HCT116 (cell line): ENCODE data around the gene TRMT61B. TPM values are rescaled to one million over a fixed set of nuclear protein-coding genes. Genes with fewer than 3 reads are reported as not detected.

ENCODE experiments used
- ATAC-seq: fragments of 200-7000 bp; cut with Tn5 transposase; 2 replicates; pipeline ENCODE4 v1.9.1; 2020; ENCODE audit warnings: mild to moderate bottlenecking, moderate library complexity
- BruUV-seq: library from RNA; stranded (reverse); fragments of 400-500 nt; replicated peaks from 2 replicates; lab custom pipeline; 2021; lab: Mats Ljungman, UMichigan
- CTCF ChIA-PET: fragments of 300-600 bp; sonication (Branson Sonifier 250); formaldehyde crosslinking; loops from one replicate; lab custom pipeline; 2021; ENCODE audit warnings: antibody characterized with exemption; lab: Charles Lee
- POLR2A ChIA-PET: fragments of 300-600, 350-600 bp; sonication (Branson Sonifier 250); formaldehyde crosslinking; loops from one replicate; lab custom pipeline; 2021; ENCODE audit warnings: antibody characterized with exemption; lab: Charles Lee
- RAD21 ChIA-PET, 2 experiments: fragments of 300-600 bp; sonication (Branson Sonifier 250); formaldehyde crosslinking; loops; one replicate each; lab custom pipeline; 2023; ENCODE audit warnings: low total read pairs in 2 of 2; ENCODE audit not compliant: uncharacterized antibody in 2 of 2, unreplicated experiment in 2 of 2, low non-redundant PET in 1 of 2; lab: Charles Lee
- DNase-seq: peaks from one replicate; pipeline ENCODE4 v3.0.0-alpha.2; 2010; ENCODE audit warnings: low read depth, low spot score
- H2AFZ ChIP-seq: fragments of 200-600 bp; shearing (Covaris generic), sonication (generic); 2 replicates; pipeline ENCODE4 v1.6.1; 2017; ENCODE audit warnings: low read depth, mixed run types, mixed read lengths, antibody characterized with exemption, low read length; ENCODE audit not compliant: poor library complexity, severe bottlenecking
- H3K27ac ChIP-seq: 2 replicates; pipeline ENCODE4 v1.5.1; 2012; ENCODE audit warnings: low read depth, low read length
- H3K27me3 ChIP-seq: fragments of 200-600 bp; sonication (generic); 2 replicates; pipeline ENCODE4 v1.6.1; 2016; ENCODE audit warnings: mixed run types, low read length, mixed read lengths; ENCODE audit not compliant: insufficient read depth
- H3K36me3 ChIP-seq, 2 experiments: fragments of 200-500 bp in 1 of 2; fragments of 200-600 bp in 1 of 2; sonication (Bioruptor generic) in 1 of 2; sonication (generic) in 1 of 2; 2 replicates each; pipeline versions ENCODE4 v1.5.1 to v1.6.1; 2014 to 2016; ENCODE audit warnings: low read length in 2 of 2, inconsistent platforms in 1 of 2, mixed read lengths in 1 of 2, mixed run types in 1 of 2; ENCODE audit not compliant: insufficient read depth in 2 of 2, control insufficient read depth in 1 of 2
- H3K4me1 ChIP-seq, 2 experiments: fragments of 200-600 bp in 1 of 2; sonication (generic) in 1 of 2; 2 replicates each; pipeline versions ENCODE4 v1.5.1 to v1.6.1; 2012 to 2017; ENCODE audit warnings: low read length in 2 of 2, inconsistent platforms in 1 of 2, mild to moderate bottlenecking in 1 of 2, mixed read lengths in 1 of 2, mixed run types in 1 of 2, moderate library complexity in 1 of 2; ENCODE audit not compliant: insufficient read depth in 2 of 2, control insufficient read depth in 1 of 2
- H3K4me2 ChIP-seq: fragments of 200-600 bp; sonication (generic); 2 replicates; pipeline ENCODE4 v1.6.1; 2017; ENCODE audit warnings: mixed run types, low read length, mixed read lengths
- H3K4me3 ChIP-seq, 2 experiments: fragments of 200-600 bp in 1 of 2; sonication (generic) in 1 of 2; replicated peaks in 1 of 2; 2 replicates each; pipeline ENCODE4 v1.5.1; 2011 to 2016; ENCODE audit warnings: low read length in 2 of 2, control low read depth in 1 of 2, low read depth in 1 of 2, mild to moderate bottlenecking in 1 of 2, mixed read lengths in 1 of 2, mixed run types in 1 of 2
- H3K79me2 ChIP-seq: fragments of 200-600 bp; sonication (generic); 2 replicates; pipeline ENCODE4 v1.6.1; 2017; ENCODE audit warnings: mild to moderate bottlenecking, mixed run types, low read length, moderate library complexity, mixed read lengths; ENCODE audit not compliant: insufficient read depth
- H3K9ac ChIP-seq: fragments of 200-600 bp; sonication (generic); 2 replicates; pipeline ENCODE4 v1.6.1; 2016; ENCODE audit warnings: low read length, mixed read lengths
- H3K9me2 ChIP-seq: fragments of 200-600 bp; sonication (generic), shearing (Covaris generic); 2 replicates; pipeline ENCODE4 v1.6.1; 2017; ENCODE audit warnings: mixed run types, mild to moderate bottlenecking, moderate library complexity; ENCODE audit not compliant: insufficient read depth
- H3K9me3 ChIP-seq, 2 experiments: fragments of 200-500 bp in 1 of 2; fragments of 200-600 bp in 1 of 2; sonication (Bioruptor generic) in 1 of 2; sonication (generic) in 1 of 2; 2 replicates each; pipeline ENCODE4 v1.6.1; 2014 to 2017; ENCODE audit warnings: low read length in 2 of 2, mixed read lengths in 2 of 2, inconsistent platforms in 1 of 2, low read depth in 1 of 2, mild to moderate bottlenecking in 1 of 2, mixed run types in 1 of 2, moderate library complexity in 1 of 2; ENCODE audit not compliant: control insufficient read depth in 1 of 2, insufficient read depth in 1 of 2
- H4K20me1 ChIP-seq: fragments of 200-600 bp; sonication (generic), shearing (Covaris generic); 2 replicates; pipeline ENCODE4 v1.6.1; 2017; ENCODE audit warnings: mixed run types, mild to moderate bottlenecking, moderate library complexity; ENCODE audit not compliant: insufficient read depth
- CEBPB ChIP-seq: IDR thresholded peaks from 2 replicates; pipeline ENCODE4 v1.6.1; 2012; ENCODE audit warnings: low read depth
- EZH2phosphoT487 ChIP-seq: fragments of 200-600 bp; IDR thresholded peaks from 2 replicates; pipeline ENCODE4 v1.6.1; 2018; ENCODE audit warnings: antibody characterized with exemption, borderline replicate concordance
- JUND ChIP-seq: IDR thresholded peaks from 2 replicates; pipeline ENCODE4 v1.6.1; 2012
- POLR2A ChIP-seq: IDR thresholded peaks from 2 replicates; pipeline ENCODE4 v1.7.0; 2011; ENCODE audit warnings: borderline replicate concordance; ENCODE audit not compliant: insufficient read depth, insufficient read length; ENCODE audit errors: extremely low read depth
- RAD21 ChIP-seq: IDR thresholded peaks from 2 replicates; pipeline ENCODE4 v1.6.1; 2012; ENCODE audit warnings: low read depth, mild to moderate bottlenecking
- SP1 ChIP-seq: IDR thresholded peaks from 2 replicates; pipeline ENCODE4 v1.6.1; 2012; ENCODE audit warnings: low read depth
- SRF ChIP-seq: IDR thresholded peaks from 2 replicates; pipeline ENCODE4 v1.6.1; 2012; ENCODE audit warnings: low read depth
- TCF7L2 ChIP-seq: IDR thresholded peaks from 2 replicates; pipeline ENCODE4 v1.7.0; 2011; ENCODE audit warnings: borderline replicate concordance, inconsistent platforms; ENCODE audit not compliant: insufficient read depth, insufficient read length; ENCODE audit errors: extremely low read depth
- YY1 ChIP-seq: IDR thresholded peaks from 2 replicates; pipeline ENCODE4 v1.6.1; 2011; ENCODE audit warnings: low read length, low read depth, moderate library complexity, mild to moderate bottlenecking; ENCODE audit not compliant: insufficient replicate concordance; ENCODE audit errors: extremely low read depth
- intact Hi-C: fragments of 100-400 bp; cut with micrococcal nuclease; formaldehyde crosslinking; loops from 2 replicates; pipeline ENCODE4 v1.10.0; 2022
- total RNA-seq: library from RNA; stranded (reverse); gene quantifications from one replicate; pipeline ENCODE4 v1.2.1, GENCODE V29; 2021; ENCODE audit not compliant: unreplicated experiment
- TF ChIP-seq, protein P1 (sequence below): IDR thresholded peaks from 2 replicates; pipeline ENCODE4 v1.6.1; 2012

TRMT61B gene
- total RNA-seq, 1 experiment from 2014 or later, result 12.8 TPM

DNA sequence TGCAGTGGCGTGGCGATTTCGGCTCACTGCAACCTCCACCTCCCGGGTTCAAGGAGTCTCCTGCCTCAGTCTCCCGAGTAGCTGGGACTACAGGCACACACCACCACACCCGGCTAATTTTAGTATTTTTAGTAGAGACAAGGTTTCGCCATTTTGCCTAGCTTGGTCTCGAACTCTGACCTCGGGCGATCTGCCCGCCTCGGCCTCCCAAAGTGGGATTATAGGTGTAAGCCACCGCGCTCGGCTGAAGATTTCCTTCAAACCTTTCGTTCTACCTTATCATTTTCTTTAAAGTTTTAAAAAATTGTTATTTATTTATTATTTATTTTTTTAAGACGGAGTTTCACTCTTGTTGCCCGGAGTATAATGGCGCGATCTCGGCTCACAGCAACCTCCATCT lies 23.4 kb upstream of the TRMT61B start:
- peak overlapping the region; percentile 63 for H3K4me2 ChIP-seq
- H3K4me3 ChIP-seq, result peak overlapping the region; percentile 46 to 98
- ATAC-seq, result no peak
- H2AFZ ChIP-seq, result no peak overlapping the region
- ChIA-PET CTCF (no interaction called here), RAD21 (no interaction called here), POLR2A (interaction anchor here (1.2 to 1.9 kb wide), 2 partner anchors 16 to 24 kb away, joined by 4 to 6 read pairs; partner anchors contain the start of gene TRMT61B)
- intact Hi-C loops, result loop anchor here (10.0 kb wide), 1 partner anchor 299 kb away; no protein-coding TSS in a partner anchor
- H4K20me1 ChIP-seq, result peaks cover 31% of the 10 kb centered on the region; the same call in 1 of the 2 replicates
- peak overlapping the region; percentile 54 for H3K27ac ChIP-seq
- H3K9me3 ChIP-seq, result no peaks in the 10 kb centered on the region
- no peak for DNase-seq
- TF ChIP-seq CEBPB (no peak), EZH2phosphoT487 (no peak), SRF (no peak), RAD21 (no peak), POLR2A (no peak)
- peak overlapping the region; percentile 64; the same call in 1 of the 2 replicates for H3K9ac ChIP-seq
- BruUV-seq, result no TSS peak
- peaks cover 15 to 29% of the 10 kb centered on the region in 2 experiments for H3K4me1 ChIP-seq
- H3K79me2 ChIP-seq, result peaks cover 40% of the 10 kb centered on the region
- H3K9me2 ChIP-seq, result no peaks in the 10 kb centered on the region
- peaks cover 0 to 10% of the 10 kb centered on the region in 2 experiments; a peak in 1 of 4 replicates for H3K36me3 ChIP-seq
- H3K27me3 ChIP-seq, result peaks cover 9% of the 10 kb centered on the region; the same call in 1 of the 2 replicates

DNA sequence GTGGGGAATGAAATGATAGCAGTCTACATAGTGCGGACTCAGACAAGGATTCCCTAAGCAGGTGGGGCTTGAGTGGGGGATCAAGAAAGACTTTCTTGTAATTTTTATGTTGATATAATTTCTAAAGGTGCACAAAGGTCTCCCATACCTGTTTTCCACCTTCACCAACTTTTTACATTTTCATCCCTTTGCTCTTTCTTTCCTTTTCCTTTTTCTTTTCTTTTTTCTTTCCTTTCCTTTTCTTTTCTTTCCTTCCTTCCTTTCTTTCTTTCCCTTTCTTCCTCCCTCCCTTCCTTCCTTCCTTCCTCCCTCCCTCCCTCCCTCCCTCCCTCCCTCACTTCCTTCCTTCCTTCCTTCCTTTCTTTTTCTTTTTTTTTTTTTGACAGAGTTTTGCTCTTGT lies 10.1 kb upstream of the TRMT61B start:
- no peaks in the 10 kb centered on the region for H3K9me2 ChIP-seq
- ATAC-seq, result no peak
- no peaks in the 10 kb centered on the region for H3K4me1 ChIP-seq
- no TSS peak for BruUV-seq
- peaks cover 22% of the 10 kb centered on the region for H3K27me3 ChIP-seq
- H3K4me3 ChIP-seq, result no peak overlapping the region
- CTCF ChIA-PET, result no interaction called here
- no peak overlapping the region for H3K4me2 ChIP-seq
- H3K9me3 ChIP-seq, result no peaks in the 10 kb centered on the region
- RAD21 ChIA-PET, result no interaction called here
- no peaks in the 10 kb centered on the region for H3K36me3 ChIP-seq
- H4K20me1 ChIP-seq, result no peaks in the 10 kb centered on the region
- intact Hi-C loops, result no loop called here
- no peaks in the 10 kb centered on the region for H3K79me2 ChIP-seq
- no peak for TF ChIP-seq YY1
- no peak for TF ChIP-seq JUND
- TF ChIP-seq TCF7L2, result no peak
- TF ChIP-seq SP1, result no peak
- TF ChIP-seq, protein P1, sequence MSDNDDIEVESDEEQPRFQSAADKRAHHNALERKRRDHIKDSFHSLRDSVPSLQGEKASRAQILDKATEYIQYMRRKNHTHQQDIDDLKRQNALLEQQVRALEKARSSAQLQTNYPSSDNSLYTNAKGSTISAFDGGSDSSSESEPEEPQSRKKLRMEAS, result no peak
- no peak for DNase-seq
- POLR2A ChIA-PET, result no interaction called here
- no peak overlapping the region for H2AFZ ChIP-seq
- no peak overlapping the region for H3K9ac ChIP-seq
- no peak overlapping the region for H3K27ac ChIP-seq
